SH-SY5Y (cell line): ENCODE results near the gene POU5F1.

Experiments
- GATA2 ChIP-seq: IDR thresholded peaks from 2 replicates; pipeline ENCODE4 v1.6.1; 2011; ENCODE audit warnings: mild to moderate bottlenecking, low read depth, low read length
- GATA3 ChIP-seq: IDR thresholded peaks from 2 replicates; pipeline ENCODE4 v1.6.1; 2011; ENCODE audit warnings: low read depth, mild to moderate bottlenecking, low read length, moderate library complexity

DNA sequence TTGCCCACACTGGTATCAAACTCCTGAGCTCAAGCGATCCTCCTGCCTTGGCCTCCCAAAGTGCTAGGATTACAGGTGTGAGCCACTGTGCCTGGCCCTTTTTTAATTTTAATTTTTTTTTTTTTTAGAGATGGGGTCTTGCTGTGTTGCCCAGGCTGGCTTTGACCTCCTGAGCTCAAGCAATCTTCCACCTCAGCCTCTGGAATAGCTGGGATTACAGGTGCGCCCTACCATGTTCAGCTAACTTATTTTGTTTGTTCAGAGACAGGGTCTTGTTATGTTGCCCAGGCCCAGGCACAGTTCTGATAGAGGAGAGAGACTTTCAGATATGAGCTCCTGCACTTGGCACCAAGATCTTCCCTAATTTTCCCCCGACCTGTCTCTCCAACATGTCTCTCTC is 39.7 kb downstream of the POU5F1 start:
- TF ChIP-seq GATA2: no peak
- TF ChIP-seq GATA3: no peak
